UCSD-AML1 (cell line): Measurements from ENCODE around the gene ZNF407.
"Not testable (repeated sequence)": the region's sequence is repeated elsewhere in the genome, so short reads cannot be mapped to it uniquely, and the experiment has no call there.

Experiments
- DNase-seq: peaks from one replicate; lab custom pipeline; 2025; ENCODE audit not compliant: unreplicated experiment; lab: John Stamatoyannopoulos, UW

The ZNF407 gene

DNA sequence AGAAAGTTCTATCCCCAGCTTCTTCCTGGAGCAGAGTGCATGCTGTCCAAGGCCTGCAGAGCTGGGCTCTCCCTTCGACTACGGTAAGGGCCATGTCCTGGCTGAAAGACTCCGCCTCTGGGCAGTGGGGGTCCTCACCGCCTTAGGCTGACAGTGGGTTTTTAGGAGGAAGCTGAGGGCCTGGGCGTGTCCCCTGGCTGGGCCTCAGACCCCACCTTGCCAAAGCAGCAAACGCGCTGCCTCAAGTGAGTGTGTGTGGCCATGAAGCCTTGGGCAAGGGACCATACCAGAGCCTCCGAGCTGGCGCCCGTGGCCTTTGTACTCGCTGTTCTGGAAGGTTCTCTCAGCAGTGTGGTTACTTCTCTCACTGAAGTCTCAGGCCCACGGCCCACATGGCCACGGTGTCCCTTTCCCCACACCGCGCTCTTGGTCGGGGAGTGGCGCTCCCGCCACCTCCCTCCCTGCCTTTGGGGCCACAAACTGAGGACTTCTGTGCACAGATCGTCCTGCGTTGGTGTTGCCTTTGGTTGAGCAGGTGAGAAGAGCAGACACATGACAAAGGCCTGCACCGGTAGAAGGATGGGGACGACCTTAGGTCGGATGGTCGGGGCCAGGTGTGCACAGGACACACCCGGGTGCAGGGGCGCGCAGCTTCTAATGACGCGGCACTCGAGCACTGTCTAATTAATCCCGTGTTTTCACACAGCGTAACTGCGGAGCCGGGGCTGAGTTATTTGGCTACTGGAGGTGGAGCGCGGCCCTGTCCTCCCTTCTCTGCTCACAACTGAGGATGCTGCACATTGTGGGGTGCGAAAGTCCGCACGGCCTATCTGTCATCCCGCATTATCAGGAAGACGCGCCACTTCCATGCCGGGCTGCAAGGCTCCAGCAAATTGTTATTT, 489.7 kb downstream of the ZNF407 start:
- DNase-seq = no peak

DNA sequence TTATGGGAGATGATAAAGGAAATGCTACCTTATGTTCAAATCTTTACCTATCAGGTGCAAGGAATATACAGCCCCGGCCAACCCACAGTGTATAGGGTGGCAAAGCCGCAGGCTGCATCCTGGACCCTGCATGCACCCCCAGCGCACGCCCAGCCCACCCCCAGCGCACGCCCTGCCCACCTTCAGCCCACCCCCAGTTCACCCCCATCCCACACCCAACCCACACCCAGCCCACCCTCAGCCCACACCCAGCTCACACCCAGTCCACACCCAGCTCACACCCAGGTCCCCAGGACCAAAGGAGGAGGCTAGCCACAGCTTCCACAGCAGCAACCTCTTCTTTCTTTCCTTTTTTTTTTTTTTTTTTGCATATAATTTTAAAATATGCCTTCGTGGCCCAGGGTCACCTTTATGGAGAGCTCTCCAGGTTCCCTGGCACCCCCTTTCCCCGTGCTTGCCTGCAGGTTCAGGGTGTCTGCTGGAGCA, 490.4 kb downstream of the ZNF407 start:
- DNase-seq = no peak

DNA sequence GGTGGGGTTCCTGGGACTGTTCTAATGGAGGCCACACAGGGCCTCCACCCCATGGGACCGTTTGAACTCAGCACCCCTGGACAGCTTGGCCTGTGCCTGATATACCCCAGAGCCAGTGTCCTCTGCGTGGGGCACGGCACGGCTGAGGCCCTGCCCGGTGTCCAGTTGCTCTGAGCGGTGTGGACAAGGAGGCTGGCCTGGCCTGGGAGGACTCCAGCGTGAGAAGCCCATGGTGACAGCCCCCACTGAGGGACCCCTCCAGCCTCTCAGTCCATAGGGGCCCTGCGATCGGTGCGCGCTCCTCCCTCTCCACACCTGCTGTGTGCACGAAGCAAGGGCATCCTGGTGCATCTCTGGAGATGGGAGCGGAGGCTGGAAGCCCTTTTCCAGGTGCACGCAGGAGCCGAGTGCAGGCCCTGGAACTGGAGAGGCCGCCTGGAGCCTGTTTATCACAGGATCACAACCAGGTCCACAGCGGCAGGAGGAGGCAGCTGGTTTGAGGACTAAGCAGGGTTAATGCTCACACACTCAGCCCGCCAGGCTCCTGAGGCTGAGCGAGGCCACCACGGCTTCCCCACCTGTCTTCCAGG, 491.0 kb downstream of the ZNF407 start:
- no peak for DNase-seq

DNA sequence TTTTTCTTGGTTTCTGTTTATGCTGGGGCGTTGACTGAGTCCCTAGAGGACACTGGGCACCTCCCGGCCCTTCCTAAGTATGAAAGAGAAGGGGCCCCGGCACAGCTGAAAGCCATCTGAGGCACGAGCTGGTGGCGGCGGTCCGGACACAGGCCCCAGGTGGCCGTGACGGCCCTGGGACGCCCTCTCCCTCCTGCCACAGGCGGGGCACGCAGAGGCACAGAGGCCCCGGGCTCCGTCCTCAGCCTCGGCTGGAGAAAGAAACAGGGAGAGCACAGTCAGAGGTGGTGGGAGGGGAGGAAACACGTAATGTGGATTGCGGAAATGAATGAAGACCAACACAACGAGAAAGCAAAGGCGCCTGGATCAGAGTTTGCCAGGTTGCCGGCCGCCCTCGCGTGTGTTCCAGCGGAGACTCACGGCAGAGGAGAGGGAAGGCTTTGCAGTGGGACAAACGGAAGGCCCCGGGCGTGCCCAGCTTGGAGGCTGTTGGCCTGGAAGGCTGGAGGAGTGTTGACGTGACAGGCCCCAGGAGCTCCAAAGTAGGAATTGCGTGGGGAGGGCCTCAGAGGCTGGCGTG, 492.2 kb downstream of the ZNF407 start:
- no peak for DNase-seq

DNA sequence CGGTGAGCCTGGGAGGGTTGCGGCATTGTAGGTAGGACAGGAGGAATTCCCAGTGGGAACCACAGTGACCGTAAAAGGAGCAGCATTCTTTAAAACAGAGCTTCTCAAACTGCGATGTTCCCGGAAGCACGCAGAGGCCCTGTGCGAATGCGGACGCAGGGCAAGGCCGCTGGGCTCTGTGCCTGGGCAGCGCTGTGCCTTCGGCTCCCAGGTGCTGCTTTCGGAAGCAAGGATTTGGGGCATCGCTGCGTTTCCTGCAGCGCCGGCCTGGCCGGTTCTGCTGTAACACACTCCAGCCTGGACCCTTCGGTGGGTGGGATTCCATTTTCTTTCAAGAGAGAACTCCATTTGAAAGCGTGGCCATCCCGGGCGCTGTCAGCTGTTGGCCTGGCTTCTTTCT, 492.7 kb downstream of the ZNF407 start:
- DNase-seq = no peak

DNA sequence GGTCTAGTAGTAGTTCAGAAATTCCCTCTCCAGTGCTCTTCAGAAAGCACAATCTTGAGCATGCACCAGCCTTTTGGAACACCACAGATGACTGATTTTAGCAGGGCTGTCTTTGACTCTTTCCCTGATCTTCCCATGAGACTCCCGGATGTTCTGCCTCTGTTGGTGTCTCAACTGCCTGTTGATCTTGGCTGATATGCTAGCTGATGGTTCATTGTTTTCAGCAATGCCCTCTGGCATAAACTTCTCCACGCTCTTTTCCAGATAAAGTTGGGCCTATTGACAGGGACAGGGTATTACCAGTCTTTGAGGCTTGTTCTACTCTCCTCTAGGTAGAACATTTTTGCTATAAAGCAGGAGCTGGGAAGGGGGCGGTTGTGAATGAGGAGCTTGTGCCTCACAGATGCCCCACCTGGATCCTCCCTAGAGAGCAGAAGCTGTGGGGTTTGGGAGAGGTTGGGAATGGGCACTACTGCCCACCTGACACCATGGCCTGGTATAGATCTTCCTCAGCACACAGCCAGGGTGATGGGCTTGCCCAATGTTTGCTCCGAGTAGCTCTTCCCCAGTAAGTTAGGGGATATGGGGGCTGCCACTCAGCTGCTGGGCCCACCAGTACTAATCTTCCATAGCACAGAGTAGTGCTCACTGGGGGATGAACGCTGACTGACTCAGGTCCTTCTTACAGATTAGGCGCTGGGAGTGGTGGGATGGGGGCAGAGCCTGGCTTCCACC, 500.0 kb downstream of the ZNF407 start:
- no peak for DNase-seq

DNA sequence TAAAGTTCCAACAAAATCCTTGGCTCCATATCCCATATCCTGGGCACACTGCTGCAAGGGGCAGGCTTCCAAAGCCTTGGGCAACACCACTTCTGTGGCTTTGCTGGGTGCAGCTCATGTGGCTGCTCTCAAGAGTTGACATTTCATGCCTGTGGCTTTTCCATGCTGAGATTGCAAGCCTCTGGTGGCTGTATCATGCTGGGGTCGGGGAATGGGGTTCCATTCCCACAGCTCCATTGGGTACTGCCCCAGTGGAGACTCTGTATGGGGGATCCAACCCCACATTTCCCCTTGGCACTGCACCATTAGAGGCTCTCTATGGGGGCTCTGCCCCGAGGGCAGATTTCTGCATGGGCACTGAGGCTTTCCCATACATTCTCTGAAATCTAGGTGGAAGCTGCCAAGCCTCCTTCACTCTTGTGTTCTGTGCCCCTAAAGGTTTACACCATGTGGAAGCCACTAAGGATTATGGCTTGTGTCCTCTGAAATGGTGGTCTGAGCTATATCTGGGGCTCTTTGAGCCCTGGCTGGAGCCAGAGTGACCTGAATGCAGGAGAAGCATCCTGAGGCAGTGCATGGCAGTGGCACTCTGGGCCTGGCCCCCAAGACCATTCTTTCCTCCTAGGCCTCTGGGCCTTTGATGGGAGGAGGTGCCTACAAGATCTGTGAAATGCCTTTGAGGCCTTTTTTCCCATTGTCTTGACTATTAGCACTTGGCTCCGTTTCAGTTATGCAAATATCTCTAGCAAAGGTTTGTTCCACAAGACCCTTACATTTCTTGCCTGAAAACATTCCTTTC, 503.4 kb downstream of the ZNF407 start:
- no peak for DNase-seq

DNA sequence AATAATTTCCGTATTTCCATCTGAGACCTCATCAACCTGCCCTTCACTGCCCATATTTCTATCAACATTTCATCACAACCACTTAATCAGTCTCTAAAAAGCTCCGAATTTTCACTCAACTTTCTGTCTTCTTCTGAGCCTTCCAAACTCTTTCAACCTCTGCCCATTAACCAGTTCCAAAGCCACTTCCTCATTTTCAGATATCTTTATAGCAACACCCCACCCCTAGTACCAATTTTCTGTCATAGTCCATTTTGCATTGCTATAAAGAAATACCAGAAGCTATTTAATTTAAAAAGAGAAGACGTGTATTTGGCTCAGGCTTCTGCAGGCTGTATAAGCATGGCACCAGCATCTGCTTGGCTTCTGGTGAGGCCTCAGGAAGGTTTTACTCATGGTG, 504.2 kb downstream of the ZNF407 start:
- DNase-seq = no peak

DNA sequence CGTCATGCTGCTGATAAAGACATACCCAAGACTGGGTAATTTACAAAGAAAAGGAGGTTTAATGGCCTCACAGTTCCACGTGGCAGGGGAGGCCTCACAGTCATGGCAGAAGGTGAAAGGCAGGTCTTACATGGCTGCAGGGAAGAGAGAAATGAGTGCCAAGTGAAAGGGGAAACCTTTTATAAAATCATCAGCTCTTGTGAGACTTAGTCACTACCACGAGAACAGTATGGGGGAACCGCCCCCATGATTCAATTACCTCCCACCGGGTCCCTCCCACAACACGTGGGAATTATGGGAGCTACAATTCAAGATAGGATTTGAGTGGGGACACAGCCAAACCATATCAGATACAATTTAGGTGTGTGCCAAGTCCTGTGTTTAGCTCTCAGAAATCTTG, 506.4 kb downstream of the ZNF407 start:
- DNase-seq = not testable (repeated sequence)

DNA sequence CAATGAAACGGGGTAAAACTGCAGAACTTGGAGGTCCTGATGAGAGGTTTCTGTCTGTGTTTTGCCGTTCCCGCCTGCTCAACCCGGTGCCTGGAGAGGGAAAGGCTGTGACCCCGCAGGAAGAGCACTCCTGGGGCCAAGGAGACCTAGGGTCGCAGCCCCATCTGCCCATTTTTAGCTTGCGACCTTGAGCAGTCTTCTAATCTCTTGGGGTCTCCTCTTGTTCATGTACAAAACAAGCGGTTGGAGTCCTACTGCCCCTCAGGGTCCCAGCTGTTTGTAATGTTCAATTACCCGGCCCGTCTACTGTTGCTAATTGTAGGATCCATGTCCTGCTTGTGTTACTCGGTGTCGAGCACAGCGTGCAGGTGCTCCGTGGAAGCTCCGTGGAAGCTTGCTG, 506.8 kb downstream of the ZNF407 start:
- DNase-seq = no peak

DNA sequence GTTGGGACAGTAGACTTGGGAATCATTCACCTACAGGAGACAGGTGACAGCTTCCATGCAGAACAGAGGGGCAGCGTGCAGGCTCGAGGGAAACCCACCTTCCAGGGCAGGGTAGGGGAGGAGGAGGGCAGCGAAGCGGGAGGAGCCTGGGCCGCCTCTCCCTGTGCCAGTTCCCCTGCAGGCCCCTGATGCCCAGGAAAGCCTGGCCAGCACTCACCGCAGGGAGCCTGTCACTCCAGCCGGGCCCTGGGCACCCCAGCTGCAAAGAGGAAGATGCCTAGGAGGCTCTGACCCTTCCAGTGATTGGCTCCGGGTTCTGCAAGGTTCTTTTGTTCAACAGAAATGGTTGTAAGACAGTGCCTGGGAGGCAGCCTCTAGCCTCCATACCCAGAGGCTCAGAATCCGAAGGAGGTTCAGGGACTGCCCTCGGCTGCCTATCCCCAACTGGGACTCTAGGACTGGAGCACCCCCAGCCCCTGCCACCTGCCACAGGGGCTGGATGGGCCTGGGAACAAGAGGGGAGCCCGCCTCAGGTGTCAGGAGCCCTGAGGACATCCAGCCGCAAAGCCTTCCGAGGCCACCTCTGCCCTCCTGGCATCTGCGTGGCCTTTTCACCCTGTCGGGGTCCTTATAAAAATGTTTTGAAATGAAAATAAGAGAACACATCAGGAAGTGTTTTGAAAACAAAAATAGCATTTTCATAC, 508.0 kb downstream of the ZNF407 start:
- DNase-seq = no peak

DNA sequence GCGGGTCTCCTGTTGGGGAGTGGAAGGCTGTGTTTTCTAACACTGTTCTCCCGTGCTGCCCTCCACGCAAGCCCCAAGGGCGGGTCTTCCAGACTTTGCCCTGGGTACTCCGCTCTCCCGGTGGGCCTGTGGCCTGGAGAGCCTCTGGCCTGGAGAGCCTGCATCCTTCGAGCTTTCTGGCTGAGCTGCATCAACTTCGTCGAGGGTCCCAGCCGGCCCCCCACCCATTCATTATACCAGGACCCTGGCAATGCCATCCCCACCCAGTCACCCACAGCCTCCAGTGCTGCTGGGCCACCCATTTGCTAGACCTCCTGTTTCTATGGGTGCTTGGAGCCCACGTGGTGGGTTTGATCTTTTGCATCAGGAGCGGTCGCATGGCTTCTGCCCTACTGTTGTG, 509.1 kb downstream of the ZNF407 start:
- DNase-seq = no peak

DNA sequence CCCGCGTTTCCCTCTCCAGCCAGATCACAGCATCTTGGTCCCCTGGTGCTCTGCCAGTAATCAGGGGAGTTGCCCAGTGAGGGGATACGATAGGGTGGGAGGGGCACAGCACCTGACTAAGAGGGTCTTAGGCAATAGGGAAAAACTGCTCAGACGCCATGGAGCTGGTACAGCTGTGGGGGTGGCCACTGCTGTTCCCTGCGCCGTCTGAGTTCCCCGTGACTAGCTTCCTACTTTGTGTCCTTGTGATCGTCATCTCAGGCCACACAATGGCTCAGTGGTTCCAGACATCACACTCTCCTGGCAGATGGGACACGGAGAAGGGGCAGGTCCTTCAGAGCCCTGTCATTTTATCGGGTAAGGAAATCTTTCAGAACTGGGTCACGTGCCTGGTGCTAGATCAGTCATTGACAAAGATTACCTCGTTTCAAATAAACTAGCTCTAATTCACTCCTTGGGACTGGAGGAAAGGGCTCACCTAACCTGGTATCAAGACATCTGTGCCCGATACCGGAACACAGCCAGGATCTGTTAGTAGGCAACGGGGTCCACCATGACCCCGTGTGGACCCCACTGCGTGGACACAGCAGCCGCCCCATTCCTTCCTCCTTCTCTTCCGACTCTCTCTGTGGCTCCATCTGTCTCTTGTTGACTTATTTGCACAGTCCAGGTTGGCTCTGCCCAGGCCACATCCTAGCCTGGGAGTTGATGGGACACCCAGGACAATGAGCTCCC, 509.7 kb downstream of the ZNF407 start:
- DNase-seq = no peak

DNA sequence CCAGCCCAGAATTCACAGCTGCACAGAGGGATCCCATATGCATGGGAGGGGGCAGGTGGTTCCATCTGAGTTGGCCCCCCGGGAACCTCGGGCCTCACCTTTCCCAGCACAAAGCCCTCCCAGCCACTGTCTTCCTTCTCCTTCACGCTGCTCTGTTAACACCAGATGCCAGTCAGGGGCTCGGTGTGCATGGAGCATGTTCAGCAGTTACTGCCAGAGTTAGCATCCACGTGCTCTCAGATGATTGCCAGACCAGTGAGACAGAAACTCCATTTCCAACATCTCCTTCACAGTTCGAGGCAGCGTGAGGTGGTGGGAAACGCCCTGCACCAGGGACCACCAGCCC, 510.2 kb downstream of the ZNF407 start:
- no peak for DNase-seq

DNA sequence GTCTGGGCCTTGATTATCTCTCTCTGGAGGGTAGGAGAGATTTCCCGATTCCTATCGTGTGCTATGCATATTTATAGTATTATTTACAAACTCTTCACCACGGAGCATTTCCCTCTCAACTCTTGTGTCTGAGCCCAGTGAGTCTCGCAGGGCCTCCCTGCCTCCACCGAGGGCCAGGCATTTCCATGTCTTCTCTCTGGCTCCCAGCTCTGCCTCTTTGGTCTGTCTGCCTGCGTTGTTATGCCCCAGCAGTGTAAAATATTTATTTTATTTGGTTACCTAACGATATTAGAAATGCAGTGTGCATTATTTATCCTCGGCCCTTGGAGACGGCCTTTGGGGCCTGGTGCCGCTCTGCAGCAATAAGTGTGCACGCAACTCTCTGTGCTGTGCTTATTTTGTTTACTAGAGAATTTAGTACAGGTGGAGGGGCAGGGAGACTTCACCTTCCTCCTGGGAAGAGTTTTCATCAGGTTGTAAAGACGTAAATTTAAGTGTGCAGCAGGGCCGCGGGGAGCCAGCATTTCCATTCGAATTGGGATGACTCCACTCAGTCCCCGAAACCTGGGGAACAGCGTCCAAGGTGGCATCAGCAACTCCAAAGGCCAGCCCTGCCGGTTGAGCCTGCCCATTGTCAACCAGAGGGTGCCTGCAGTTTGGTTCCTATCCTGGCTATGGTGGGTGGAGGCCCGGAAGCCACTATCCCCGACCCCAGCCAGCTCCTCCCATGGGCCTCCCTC, 511.1 kb downstream of the ZNF407 start:
- DNase-seq = no peak

DNA sequence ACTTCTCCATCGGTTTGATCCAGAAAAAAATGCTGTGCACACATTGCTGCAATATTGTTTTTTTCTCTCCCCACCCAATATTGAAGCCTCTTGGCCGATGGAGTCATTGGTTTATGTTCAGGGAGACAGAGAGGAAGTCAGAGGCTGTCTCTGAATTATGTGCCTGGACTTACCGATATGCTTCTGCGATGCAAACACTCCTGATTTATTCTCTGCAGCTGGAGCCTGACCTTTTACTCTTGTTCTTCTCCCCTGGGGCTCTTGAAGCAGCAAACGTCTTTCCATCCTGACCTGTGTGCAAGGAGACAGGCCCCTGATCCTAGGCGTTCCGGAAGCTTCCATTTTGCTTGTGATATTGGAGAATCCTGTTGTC, 511.6 kb downstream of the ZNF407 start:
- no peak for DNase-seq

DNA sequence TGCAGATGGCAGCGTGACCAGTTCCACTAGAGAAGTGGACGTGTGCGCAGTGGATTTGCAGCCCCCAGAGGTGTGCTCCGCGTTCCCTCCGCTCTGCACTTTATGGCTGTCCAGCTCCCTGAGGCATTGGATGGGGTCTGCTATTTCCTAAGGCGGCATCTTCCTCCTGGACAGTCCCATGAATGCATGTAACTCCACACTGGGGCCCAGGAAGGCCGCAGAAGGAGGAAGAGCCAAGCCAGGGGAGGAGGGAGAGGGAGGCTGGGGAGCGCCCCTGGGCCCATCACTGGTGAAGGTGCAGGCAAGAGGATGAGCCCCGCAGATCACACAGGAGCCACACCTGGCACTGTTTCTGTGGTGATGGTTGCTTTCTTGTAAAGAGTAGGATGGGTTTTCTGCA, 512.1 kb downstream of the ZNF407 start:
- no peak for DNase-seq

DNA sequence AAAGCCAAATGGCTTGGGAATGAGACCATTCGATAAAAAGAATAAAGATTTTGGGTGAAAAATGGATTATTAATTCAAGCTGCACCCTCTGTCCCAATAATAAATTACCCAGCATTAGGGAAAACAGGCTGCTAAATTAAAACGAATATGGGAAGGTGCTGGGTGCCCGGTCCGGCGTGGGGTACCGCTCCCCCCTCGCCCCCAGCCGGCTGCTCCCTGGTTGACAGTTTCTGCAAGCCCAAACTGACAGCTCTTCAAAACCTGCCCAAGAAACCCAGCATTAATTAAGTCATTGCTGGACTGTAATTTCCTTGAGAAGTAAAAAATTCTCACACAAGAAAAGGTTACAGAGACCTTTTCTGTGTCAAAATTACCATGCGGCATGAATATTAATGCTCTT, 512.6 kb downstream of the ZNF407 start:
- no peak for DNase-seq

DNA sequence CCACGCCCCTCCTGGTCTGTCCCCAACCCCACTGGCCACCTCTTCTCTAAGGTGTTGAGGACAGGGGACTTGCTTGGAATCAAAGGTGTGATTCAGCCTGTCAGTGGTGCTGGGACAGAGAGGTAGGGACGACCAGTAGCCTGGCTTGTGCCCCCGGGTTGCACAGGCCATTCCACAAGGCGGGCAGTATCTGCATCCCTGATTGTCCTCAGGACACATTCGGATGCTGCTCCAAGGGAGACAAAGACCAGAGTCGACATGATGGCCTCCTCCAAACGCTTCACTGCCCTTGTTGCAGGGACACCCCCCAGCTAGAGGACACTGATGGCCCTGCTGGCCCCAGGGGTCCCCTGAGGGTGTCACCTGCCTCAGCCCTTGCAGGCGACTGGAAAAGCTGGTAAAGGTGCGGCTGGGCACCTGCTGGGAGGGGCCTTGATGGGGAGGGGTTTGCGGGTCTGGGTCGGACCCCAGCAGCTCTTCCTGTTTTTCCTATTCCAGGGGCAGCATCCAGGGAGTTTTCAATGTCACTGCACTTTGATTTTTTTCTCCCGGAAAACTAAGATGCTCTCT, 513.3 kb downstream of the ZNF407 start:
- no peak for DNase-seq
